Measurements from ENCODE around the gene FGF18. TPM values are rescaled to one million over a fixed set of nuclear protein-coding genes. Genes with fewer than 3 reads are reported as not detected.

FGF18 gene
- total and polyA plus RNA-seq, 2 of the 4 experiments (the other 2 are of a cell fraction), result 0.15 TPM; not detected in 1

DNA sequence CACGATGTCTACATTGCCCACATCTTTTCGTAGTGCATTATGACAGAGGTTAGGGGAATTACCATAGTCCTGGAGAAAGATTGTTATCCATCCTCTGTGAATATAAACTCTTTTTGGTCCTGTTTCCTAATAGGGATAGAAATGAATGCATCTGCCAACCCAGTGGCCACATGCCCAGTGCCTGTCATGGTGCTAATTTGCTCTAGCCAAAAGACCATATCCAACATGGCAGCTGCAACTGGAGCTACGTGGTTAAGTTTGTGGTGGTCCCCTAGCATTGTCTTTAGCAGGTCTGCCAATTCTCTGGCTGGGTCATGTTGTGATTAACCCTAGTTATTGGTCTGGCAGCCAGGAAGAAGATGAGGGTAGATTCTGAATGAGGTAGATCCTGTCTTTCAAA is 87.5 kb downstream of the FGF18 start:
- H3K4me1 ChIP-seq (ENCODE audit: control insufficient read depth, insufficient read depth, low read length), result no peaks in the 10 kb centered on the region
- H3K4me2 ChIP-seq (ENCODE audit: low read depth, low read length), result no peak overlapping the region
- TF ChIP-seq NFE2L2 (IDR thresholded peaks at IDR 0.05; ENCODE audit: low read depth, low read length) (no peak), CHD1 (IDR thresholded peaks at IDR 0.05; ENCODE audit: low read depth, low read length) (no peak), MAZ (IDR thresholded peaks at IDR 0.05; ENCODE audit: borderline replicate concordance, low read depth, low read length) (no peak), CEBPB (IDR thresholded peaks at IDR 0.05; ENCODE audit: low read depth, low read length) (no peak), RFX5 (IDR thresholded peaks at IDR 0.05; ENCODE audit: low read depth, low read length) (no peak)
- no peaks in the 10 kb centered on the region for H4K20me1 ChIP-seq (ENCODE audit: insufficient read depth, low read length)
- no peak overlapping the region for H2BK20ac ChIP-seq (ENCODE audit: low read depth, low read length)
- dilution Hi-C loops (cut with HindIII; ENCODE audit: low sequenced_read_pairs, unreplicated experiment), result no loop called here
- no peaks in the 10 kb centered on the region for H3K79me1 ChIP-seq (ENCODE audit: low read depth in 1 of 2, low read length in 2 of 2)
- no peak overlapping the region for H3K14ac ChIP-seq (replicated peaks; ENCODE audit: low read depth, low read length)
- DNase-seq (no peak), ATAC-seq (ENCODE audit: low read depth) (no peak)
- no peaks in the 10 kb centered on the region for H3K9me3 ChIP-seq (ENCODE audit: control insufficient read depth, insufficient read depth, low read length)
- no peak overlapping the region for H2AK5ac ChIP-seq (ENCODE audit: low read depth, low read length)
- H3K4ac ChIP-seq (ENCODE audit: low read depth, low read length), result no peak overlapping the region
- H2AK9ac ChIP-seq (replicated peaks; ENCODE audit: low read depth, low read length, poor library complexity), result no peak overlapping the region
- no peak overlapping the region for H4K8ac ChIP-seq (ENCODE audit: low read depth in 2 of 2, low read length in 2 of 2)
- H3K4me3 ChIP-seq (ENCODE audit: insufficient read depth, low read depth, low read length), result no peak overlapping the region
- H3K27ac ChIP-seq (ENCODE audit: insufficient read depth, low read length), result no peak overlapping the region
- no peak overlapping the region for H2AFZ ChIP-seq (replicated peaks; ENCODE audit: low read length, poor library complexity)
- WGBS, 2 experiments (ENCODE audit: extremely low coverage in 2 of 2, insufficient read length in 1 of 2), result no CpG with 5 or more reads among the region's 3 CpGs
- no peak overlapping the region for H2BK15ac ChIP-seq (ENCODE audit: low read depth, low read length)
- no peak overlapping the region for H3K9ac ChIP-seq (ENCODE audit: low read depth, low read length)
- no peaks in the 10 kb centered on the region for H3K9me1 ChIP-seq (ENCODE audit: insufficient read depth, low read length)
- no peak overlapping the region for H3K23ac ChIP-seq (ENCODE audit: low read depth, low read length)
- POLR2A ChIA-PET (ENCODE audit: unreplicated experiment), result no interaction called here
- no TSS peak for BruUV-seq (replicated peaks)
- in situ Hi-C loops (cut with MboI; ENCODE audit: low sequenced_read_pairs), result no loop called here
- no peak overlapping the region for H4K91ac ChIP-seq (ENCODE audit: insufficient read depth, low read depth, low read length)
- peaks cover 21% of the 10 kb centered on the region for H3K27me3 ChIP-seq (ENCODE audit: control insufficient read depth, insufficient read depth, low read length)
- no peaks in the 10 kb centered on the region for H3K36me3 ChIP-seq (ENCODE audit: control insufficient read depth, insufficient read depth, low read length)
- H2BK120ac ChIP-seq (ENCODE audit: low read depth, low read length), result no peak overlapping the region
- H3K56ac ChIP-seq (ENCODE audit: extremely low read depth, insufficient read depth, low read length), result no peak overlapping the region
- intact Hi-C loops (cut with micrococcal nuclease), result no loop called here
- no peak overlapping the region for H2BK5ac ChIP-seq (ENCODE audit: low read depth, low read length, poor library complexity, severe bottlenecking)
- H3K18ac ChIP-seq (ENCODE audit: low read depth, low read length), result no peak overlapping the region
- H4K5ac ChIP-seq (ENCODE audit: low read depth, low read length), result no peak overlapping the region
- CTCF ChIA-PET, result no interaction called here

Small RNA genes within 50 kb of the gene (microRNA-seq; reads per million reads assigned to microRNA genes)
- gene MIR3912 (ENCODE audit: insufficient read depth in 1 of 2, insufficient read length in 1 of 2, unreplicated experiment in 1 of 2), result 4.0 to 40.3 reads per million in 2 experiments

Small RNA genes within 50 kb of the gene (small RNA-seq; reads per million reads assigned to genes)
- gene MIR3912, result 0 to 28.3 (median 1.6) reads per million in 5 experiments

Other genes starting within 250 kb of the FGF18 start
- not detected in 2 replicates for gene TLX3, start 110.4 kb upstream of the FGF18 start, total RNA-seq (2012; rRNA removed)
- gene TLX3, start 110.4 kb upstream of the FGF18 start, polyA plus RNA-seq (2012; rRNA removed), result not detected in 2 replicates
- gene NPM1, start 31.8 kb upstream of the FGF18 start, total RNA-seq (2012; rRNA removed), result 856 and 1,596 TPM in 2 replicates
- 929 and 3,169 TPM in 2 replicates for gene NPM1, start 31.8 kb upstream of the FGF18 start, polyA plus RNA-seq (2012; rRNA removed)